OCI-LY3 (cell line): ENCODE measurements around the gene TMEM150B.

Experiments
- EZH2phosphoT487 ChIP-seq: fragments of 200-600 bp; shearing (Covaris generic); IDR thresholded peaks from 2 replicates; pipeline ENCODE4 v1.6.1; 2018; ENCODE audit warnings: antibody characterized with exemption, mixed run types, low read depth
- TF ChIP-seq, protein P1 (sequence below): fragments of 200-600, 300-600 bp; sonication (generic); IDR thresholded peaks from 2 replicates; pipeline ENCODE4 v1.5.1; 2014; ENCODE audit warnings: antibody characterized with exemption, low read length, low read depth

DNA sequence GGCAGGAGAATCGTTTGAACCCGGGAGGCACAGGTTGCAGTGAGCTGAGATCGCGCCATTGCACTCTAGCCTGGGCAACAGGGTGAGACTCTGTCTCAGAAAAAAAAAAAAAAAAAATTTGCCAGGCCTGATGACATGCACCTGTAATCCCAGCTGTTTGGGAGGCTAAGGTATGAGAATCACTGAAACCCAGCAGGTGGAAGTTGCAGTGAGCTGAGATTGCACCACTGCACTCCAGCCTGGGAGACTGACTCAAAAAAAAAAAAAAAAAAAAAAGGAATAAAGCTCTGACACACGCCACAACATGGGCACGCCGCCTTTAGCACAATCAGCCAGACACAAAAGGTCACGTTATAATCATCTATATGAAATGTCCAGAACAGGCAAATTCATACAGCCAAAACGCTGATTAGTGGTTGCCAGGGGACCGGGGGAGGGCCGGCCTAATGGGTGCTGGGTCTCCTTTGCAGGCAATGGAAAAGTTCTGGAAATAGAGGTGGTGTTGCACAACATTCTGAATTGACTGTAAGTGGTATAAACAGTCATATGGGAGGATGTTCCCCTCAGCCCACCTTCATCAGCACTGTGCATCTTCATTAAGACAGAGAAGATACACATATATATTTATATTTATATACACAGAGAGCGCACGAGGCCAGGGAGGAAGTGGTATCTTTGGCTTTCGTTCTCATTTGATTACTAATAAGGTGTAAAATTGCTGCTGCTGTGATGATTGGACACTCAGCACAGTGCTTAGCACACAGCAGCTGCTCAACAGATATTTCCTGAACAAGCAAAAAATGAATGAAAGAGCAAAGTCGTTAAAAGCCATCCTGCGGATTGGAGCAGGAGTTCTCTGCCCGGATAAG, 49.1 kb downstream of the TMEM150B start:
- TF ChIP-seq, protein P1, sequence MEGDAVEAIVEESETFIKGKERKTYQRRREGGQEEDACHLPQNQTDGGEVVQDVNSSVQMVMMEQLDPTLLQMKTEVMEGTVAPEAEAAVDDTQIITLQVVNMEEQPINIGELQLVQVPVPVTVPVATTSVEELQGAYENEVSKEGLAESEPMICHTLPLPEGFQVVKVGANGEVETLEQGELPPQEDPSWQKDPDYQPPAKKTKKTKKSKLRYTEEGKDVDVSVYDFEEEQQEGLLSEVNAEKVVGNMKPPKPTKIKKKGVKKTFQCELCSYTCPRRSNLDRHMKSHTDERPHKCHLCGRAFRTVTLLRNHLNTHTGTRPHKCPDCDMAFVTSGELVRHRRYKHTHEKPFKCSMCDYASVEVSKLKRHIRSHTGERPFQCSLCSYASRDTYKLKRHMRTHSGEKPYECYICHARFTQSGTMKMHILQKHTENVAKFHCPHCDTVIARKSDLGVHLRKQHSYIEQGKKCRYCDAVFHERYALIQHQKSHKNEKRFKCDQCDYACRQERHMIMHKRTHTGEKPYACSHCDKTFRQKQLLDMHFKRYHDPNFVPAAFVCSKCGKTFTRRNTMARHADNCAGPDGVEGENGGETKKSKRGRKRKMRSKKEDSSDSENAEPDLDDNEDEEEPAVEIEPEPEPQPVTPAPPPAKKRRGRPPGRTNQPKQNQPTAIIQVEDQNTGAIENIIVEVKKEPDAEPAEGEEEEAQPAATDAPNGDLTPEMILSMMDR = no peak
- no peak for TF ChIP-seq EZH2phosphoT487
